Retinal pigment epithelial cell (primary cell): Measurements from ENCODE around the gene ANKS1A.

Source experiments
- DNase-seq: peaks from one replicate; pipeline ENCODE4 v3.0.0-alpha.2; 2010; ENCODE audit warnings: low read depth
- H3K4me3 ChIP-seq: 2 replicates; pipeline ENCODE4 v1.5.1; 2011; ENCODE audit warnings: mild to moderate bottlenecking, low read length, control low read depth, moderate library complexity
- TF ChIP-seq, protein P1 (sequence below): conservative IDR thresholded peaks from 2 replicates; pipeline ENCODE4 v1.5.1; 2011; ENCODE audit warnings: low read depth, low read length, control low read depth, inconsistent platforms

The ANKS1A gene

DNA sequence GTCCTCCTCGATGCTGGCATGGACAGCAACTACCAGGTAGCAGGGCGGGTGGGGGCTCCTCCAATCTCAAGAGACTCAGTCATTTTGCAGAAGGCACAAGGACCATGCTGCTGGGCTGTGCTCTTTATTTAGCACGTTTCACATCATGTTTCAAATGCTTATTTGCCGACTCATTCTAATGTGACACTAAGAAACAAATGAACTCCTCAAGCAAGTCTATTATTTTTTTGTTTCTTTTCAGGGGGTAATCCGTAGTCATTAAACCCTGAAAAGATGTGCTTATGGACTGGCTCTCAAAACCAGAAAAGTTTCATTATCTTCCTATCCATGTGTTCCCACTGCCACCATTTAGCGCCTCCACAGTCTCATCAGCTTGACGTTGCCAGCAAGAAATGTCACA lies 92.9 kb downstream of the ANKS1A start:
- no peak overlapping the region for H3K4me3 ChIP-seq
- no peak for DNase-seq
- TF ChIP-seq, protein P1, sequence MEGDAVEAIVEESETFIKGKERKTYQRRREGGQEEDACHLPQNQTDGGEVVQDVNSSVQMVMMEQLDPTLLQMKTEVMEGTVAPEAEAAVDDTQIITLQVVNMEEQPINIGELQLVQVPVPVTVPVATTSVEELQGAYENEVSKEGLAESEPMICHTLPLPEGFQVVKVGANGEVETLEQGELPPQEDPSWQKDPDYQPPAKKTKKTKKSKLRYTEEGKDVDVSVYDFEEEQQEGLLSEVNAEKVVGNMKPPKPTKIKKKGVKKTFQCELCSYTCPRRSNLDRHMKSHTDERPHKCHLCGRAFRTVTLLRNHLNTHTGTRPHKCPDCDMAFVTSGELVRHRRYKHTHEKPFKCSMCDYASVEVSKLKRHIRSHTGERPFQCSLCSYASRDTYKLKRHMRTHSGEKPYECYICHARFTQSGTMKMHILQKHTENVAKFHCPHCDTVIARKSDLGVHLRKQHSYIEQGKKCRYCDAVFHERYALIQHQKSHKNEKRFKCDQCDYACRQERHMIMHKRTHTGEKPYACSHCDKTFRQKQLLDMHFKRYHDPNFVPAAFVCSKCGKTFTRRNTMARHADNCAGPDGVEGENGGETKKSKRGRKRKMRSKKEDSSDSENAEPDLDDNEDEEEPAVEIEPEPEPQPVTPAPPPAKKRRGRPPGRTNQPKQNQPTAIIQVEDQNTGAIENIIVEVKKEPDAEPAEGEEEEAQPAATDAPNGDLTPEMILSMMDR, result no peak

DNA sequence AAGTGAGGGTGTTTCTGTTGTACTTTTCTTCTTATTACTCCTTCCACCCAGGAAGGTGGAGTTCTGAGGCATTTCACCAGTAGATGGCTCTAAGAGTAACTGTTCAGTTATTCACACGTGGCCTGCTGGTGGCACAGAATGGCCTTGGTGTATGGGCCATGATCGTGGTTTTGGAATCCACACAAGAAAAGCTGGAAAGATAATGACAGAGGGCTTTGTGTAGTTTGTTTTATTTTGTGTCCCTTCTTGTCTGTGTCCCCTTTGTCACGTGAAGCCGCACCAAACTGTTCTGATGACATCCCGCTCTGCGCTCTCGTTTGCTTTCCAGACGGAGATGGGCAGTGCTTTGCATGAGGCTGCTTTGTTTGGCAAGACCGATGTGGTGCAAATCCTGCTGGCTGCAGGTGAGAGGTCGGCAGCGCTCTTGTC lies 93.4 kb downstream of the ANKS1A start:
- H3K4me3 ChIP-seq, result no peak overlapping the region
- no peak for DNase-seq
- TF ChIP-seq, protein P1, result peak; percentile 45

DNA sequence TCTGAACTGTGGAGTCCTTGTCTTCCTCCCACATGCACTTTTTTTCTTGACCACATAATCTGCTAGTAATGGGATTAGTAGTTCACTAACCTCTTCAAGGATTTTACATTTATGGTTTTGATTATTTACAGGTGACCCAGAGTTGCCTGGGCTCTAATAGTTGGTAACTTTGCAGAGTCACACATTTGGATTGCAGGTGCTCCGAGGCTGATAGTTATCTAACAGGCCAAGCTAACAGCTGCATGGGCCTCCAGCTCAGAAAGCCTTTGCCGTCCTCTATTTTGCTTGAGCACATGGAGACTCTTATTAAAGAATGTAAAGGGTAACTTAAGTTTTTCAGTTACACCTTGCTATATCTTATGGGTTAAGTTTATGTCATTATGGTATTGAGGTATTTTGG lies 95.4 kb downstream of the ANKS1A start:
- H3K4me3 ChIP-seq, result no peak overlapping the region
- DNase-seq, result no peak
- TF ChIP-seq, protein P1, result no peak

DNA sequence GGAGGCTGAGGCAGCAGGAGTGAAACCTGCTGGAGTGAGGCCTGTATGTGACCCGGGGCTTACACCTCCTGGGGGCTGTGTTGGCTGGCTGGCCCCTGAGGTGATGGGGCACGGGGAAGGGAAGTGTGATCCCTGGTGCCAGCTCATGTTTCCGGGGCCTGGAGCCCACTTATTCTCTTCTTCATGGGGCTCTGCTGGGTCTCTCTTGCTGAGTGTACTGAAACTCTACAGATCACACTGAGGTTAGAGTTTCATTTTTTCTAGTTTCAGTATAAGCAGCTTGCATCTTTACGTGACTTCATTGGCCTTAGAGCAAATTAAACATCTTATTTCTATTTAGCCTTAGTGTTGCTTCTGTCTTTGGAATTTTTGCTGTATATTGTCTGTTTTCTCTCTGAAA lies 96.2 kb downstream of the ANKS1A start:
- no peak for DNase-seq
- TF ChIP-seq, protein P1, result no peak

DNA sequence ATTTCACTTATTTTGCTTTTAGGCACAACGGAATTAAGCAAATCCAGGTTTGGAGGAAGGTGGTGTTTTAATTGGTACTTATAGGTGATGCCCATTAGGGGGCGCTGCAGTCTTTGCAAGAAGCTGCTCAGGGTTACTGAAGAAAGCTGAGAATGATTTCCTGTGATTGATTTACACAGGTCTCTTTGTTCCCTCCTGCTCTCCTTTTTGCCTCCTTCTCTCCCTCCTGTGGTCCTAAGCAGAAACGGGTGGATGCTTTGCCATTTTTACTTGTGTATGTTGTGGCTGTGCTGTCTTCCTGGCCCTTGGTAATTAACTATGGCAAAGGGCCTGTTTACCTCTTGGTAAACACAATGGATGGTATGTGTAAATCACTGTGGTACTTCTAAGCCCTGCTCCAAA lies 97.8 kb downstream of the ANKS1A start:
- H3K4me3 ChIP-seq, result no peak overlapping the region
- peak; percentile 54 for DNase-seq
- TF ChIP-seq, protein P1, result peak; percentile 73

More for the DNA sequence above, 96.2 kb downstream of the ANKS1A start:
- no peak overlapping the region for H3K4me3 ChIP-seq

DNA sequence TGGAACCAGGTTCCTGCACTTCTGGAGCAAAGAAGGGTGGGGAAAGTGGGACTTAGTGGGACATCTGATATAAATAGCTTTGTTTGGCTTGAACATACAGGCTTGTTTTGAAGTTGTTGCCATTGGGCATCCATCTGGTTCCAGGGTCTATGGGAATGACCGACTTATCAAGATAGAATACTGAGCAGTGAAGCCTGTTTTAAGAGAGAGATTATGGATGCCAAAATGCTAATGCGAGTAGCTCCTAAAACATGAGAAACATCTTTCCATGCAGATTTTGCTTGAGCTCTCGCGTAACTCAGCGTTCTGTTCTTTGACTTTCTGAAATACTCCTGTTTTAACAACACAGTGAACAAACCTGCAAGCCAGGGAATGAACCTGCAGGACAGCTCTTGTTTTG lies 98.5 kb downstream of the ANKS1A start:
- TF ChIP-seq, protein P1, result no peak
- DNase-seq, result no peak
- H3K4me3 ChIP-seq, result no peak overlapping the region

DNA sequence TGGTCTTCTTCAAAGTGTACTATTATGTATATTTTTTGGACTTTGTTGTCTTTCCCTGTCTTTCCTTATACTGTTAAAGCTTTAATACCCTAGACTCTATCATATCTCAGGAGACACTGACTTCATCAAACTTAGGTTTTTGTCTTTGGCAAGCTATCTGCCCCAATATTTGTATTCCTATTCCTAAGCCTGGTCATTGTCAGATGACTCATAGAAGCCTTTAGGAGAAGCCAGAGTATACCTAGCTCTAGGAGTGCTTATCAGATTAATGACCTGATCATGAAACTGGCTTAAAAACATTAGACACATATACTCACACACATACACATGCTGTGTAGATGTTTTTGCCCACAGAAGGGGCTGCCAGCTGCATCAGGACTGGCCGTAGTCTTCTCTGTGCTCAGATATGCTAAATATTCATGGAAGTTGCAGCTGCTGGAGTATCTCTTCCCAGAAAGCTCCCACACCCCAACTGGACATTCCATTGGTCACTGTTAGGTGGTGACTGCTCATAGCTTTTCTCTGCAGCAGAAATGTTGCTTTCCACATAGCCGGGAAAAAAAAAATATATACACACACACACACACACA lies 102.0 kb downstream of the ANKS1A start:
- TF ChIP-seq, protein P1, result no peak
- H3K4me3 ChIP-seq, result no peak overlapping the region
- DNase-seq, result no peak
